Gastrocnemius medialis (tissue), 4 donors: Measurements from ENCODE around the gene HELQ. TPM values are rescaled to one million over a fixed set of nuclear protein-coding genes. Genes with fewer than 3 reads are reported as not detected.

Experiments used
- ATAC-seq, 2 donors: fragments of 150-250 bp; one replicate each; pipeline ENCODE4 v1.9.1; 2016
- DNase-seq, 2 donors: peaks; one replicate each; pipeline ENCODE4 v3.0.0-alpha.2; 2019
- H3K27ac ChIP-seq, 4 donors: fragments of 200-600 bp; sonication (generic); 1 replicate in 1 of 4; 2 replicates in 3 of 4; pipeline ENCODE4 v1.5.1; 2016 to 2018; ENCODE audit warnings: mild to moderate bottlenecking in 2 of 4, moderate library complexity in 1 of 4
- H3K27me3 ChIP-seq, 3 donors: fragments of 200-600 bp; sonication (generic) in 2 of 3; 1 replicate in 1 of 3; 2 replicates in 2 of 3; pipeline versions ENCODE4 v1.5.1 to v1.6.0; 2016 to 2019; ENCODE audit warnings: mild to moderate bottlenecking in 1 of 3, moderate library complexity in 1 of 3
- H3K36me3 ChIP-seq, 2 donors: fragments of 200-600 bp; sonication (generic) in 1 of 2; one replicate each; pipeline ENCODE4 v1.5.1; 2017 to 2018
- H3K4me1 ChIP-seq, 2 donors: fragments of 200-600 bp; sonication (generic) in 1 of 2; one replicate each; pipeline ENCODE4 v1.5.1; 2016 to 2017; ENCODE audit warnings: mild to moderate bottlenecking in 2 of 2
- H3K4me3 ChIP-seq, 4 donors: fragments of 200-600 bp; sonication (generic) in 3 of 4; 1 replicate in 1 of 4; 2 replicates in 3 of 4; pipeline ENCODE4 v1.5.1; 2016 to 2019; ENCODE audit warnings: mild to moderate bottlenecking in 2 of 4
- H3K9me3 ChIP-seq, 3 donors: fragments of 200-600 bp; sonication (generic) in 2 of 3; 1 replicate in 1 of 3; 2 replicates in 2 of 3; pipeline ENCODE4 v1.5.1; 2016 to 2019
- POLR2A ChIP-seq, 2 donors: fragments of 450-650 bp; IDR thresholded peaks; one replicate each; pipeline ENCODE4 v1.6.1; 2017; ENCODE audit warnings: antibody characterized with exemption in 2 of 2, mild to moderate bottlenecking in 2 of 2, moderate library complexity in 2 of 2
- in situ Hi-C, 4 donors: fragments of 200-750 bp; cut with MboI; loops; one replicate each; pipeline versions ENCODE4 v1.15.0 to v1.8.0; 2017; ENCODE audit warnings: low sequenced_read_pairs in 4 of 4
- intact Hi-C: fragments of 100-400 bp; cut with DNase I; formaldehyde crosslinking; loops from one replicate; pipeline ENCODE4 v1.15.1; 2023; ENCODE audit warnings: low total_unique reads
- total RNA-seq, 4 donors: library from RNA; depleted of rRNA; stranded (reverse); fragments of >200 nt; gene quantifications; one replicate each; pipeline versions ENCODE4 v1.1.0 to v1.2.3, GENCODE V29; 2016
- TF ChIP-seq, protein P1 (sequence below), 5 experiments: fragments of 450-650 bp in 3 of 5; fragments of 200-600 bp in 2 of 5; sonication (generic) in 2 of 5; IDR thresholded peaks in 4 of 5; conservative IDR thresholded peaks in 1 of 5; 1 replicate in 4 of 5; 2 replicates in 1 of 5; pipeline ENCODE4 v1.5.1; 2016 to 2019; ENCODE audit warnings: antibody characterized with exemption in 5 of 5, mild to moderate bottlenecking in 3 of 5, moderate library complexity in 3 of 5

Gene HELQ
- total RNA-seq, 4 donors from 2014 or later: 13.1 to 18.4 (median 15.5) TPM

DNA sequence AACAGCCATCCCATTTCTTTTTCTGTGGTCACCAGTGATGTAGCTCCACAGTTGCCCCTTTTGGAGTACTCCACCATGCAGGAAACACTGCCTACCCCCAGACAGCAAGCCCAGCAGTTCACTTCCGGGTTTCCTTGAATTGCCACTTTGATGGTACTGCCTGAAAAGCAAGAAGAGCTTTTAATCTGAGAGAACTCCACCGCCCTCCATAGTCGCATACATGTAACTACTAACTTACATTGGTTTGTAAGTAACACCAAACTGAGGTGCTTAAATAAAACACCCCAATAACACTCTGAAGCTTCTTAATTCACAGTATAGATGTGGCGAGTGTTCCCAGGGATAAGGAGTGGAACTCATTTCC lies 67.3 kb downstream of the HELQ start:
- in situ Hi-C loops (no loop called here), intact Hi-C loops (no loop called here)
- Histone ChIP-seq H3K27me3 (no peaks in the 10 kb centered on the region), H3K9me3 (no peaks in the 10 kb centered on the region), H3K36me3 (no peaks in the 10 kb centered on the region), H3K4me1 (peaks cover 9 to 14% of the 10 kb centered on the region in 2 donors), H3K4me3 (no peak overlapping the region), H3K27ac (no peak overlapping the region)
- ATAC-seq (no peak), DNase-seq (no peak)
- TF ChIP-seq POLR2A (IDR thresholded peaks at IDR 0.05): no peak

DNA sequence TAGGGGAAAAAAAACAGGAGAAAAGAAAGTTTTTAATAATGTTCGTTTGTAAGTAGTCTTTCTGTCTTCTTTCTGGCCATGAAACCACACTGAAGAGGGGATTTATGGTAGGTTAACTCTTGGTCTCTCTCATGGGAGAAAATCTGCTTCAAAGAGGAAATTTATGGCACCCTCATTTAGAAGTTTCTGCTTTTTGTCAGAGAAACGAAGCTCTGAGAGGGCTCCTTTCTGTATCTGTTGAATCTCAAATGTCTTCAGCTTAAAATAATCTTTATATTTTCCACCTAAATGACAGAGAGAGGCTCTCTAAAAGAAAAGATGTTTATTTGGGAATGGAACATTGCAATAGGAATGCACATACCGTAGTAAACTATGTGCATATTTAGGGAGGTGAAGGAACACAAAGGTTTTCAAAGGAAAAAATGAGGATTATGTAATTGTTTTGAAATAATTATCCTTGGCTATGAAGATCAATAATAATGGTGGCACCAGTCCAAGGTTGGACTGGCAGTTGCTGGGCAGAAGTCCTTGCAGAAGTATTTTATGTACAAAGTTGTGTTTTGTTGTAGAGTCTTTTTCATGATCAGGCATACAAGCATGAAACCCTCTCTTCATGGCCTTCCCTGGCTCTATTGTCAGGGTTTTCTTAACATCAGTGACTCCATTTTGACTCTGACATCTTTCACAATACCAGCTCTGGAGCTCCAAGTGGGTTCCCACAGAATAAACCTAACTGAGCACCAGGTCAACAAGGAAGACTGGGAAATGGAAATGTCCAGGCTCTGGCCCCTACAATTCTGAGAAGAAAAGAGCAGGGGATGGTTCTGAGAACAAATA lies 67.9 kb downstream of the HELQ start:
- Histone ChIP-seq H3K27ac (no peak overlapping the region), H3K4me3 (no peak overlapping the region), H3K27me3 (no peaks in the 10 kb centered on the region), H3K36me3 (no peaks in the 10 kb centered on the region), H3K4me1 (peaks cover 9 to 14% of the 10 kb centered on the region in 2 donors), H3K9me3 (no peaks in the 10 kb centered on the region)
- TF ChIP-seq, protein P1, sequence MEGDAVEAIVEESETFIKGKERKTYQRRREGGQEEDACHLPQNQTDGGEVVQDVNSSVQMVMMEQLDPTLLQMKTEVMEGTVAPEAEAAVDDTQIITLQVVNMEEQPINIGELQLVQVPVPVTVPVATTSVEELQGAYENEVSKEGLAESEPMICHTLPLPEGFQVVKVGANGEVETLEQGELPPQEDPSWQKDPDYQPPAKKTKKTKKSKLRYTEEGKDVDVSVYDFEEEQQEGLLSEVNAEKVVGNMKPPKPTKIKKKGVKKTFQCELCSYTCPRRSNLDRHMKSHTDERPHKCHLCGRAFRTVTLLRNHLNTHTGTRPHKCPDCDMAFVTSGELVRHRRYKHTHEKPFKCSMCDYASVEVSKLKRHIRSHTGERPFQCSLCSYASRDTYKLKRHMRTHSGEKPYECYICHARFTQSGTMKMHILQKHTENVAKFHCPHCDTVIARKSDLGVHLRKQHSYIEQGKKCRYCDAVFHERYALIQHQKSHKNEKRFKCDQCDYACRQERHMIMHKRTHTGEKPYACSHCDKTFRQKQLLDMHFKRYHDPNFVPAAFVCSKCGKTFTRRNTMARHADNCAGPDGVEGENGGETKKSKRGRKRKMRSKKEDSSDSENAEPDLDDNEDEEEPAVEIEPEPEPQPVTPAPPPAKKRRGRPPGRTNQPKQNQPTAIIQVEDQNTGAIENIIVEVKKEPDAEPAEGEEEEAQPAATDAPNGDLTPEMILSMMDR (IDR thresholded peaks at IDR 0.05 in 4 of 5, conservative IDR thresholded peaks at IDR 0.05 in 1 of 5): no peak
- TF ChIP-seq POLR2A (IDR thresholded peaks at IDR 0.05): no peak
- ATAC-seq (no peak), DNase-seq (no peak)
- intact Hi-C loops: no loop called here
- in situ Hi-C loops: no loop called here

DNA sequence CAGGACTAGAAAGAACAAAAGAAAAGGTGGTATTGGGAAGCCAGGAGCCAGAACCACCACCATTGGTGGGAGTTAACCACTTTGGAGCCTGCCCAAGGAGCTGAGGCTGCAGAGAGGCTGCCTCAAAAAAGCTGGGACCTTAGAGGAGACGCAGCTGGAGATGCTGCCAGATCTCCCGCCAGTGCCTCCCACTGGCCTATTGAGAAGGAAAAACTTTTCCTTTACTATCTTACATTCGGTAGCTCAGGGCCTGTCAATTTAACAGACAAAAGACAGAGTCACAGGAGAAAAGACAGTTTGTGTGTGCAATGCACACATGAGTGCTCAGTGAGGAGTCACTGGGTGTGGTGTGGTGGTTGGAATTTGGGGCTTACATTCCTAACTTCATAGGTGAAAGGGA lies 68.6 kb downstream of the HELQ start:
- ATAC-seq (no peak), DNase-seq (no peak)
- Histone ChIP-seq H3K27ac (no peak overlapping the region), H3K4me1 (peaks cover 9 to 14% of the 10 kb centered on the region in 2 donors), H3K9me3 (no peaks in the 10 kb centered on the region), H3K27me3 (no peaks in the 10 kb centered on the region), H3K4me3 (no peak overlapping the region), H3K36me3 (no peaks in the 10 kb centered on the region)
- TF ChIP-seq, protein P1 (IDR thresholded peaks at IDR 0.05 in 4 of 5, conservative IDR thresholded peaks at IDR 0.05 in 1 of 5): no peak
- no peak for TF ChIP-seq POLR2A (IDR thresholded peaks at IDR 0.05)
- intact Hi-C loops: no loop called here
- in situ Hi-C loops: no loop called here

DNA sequence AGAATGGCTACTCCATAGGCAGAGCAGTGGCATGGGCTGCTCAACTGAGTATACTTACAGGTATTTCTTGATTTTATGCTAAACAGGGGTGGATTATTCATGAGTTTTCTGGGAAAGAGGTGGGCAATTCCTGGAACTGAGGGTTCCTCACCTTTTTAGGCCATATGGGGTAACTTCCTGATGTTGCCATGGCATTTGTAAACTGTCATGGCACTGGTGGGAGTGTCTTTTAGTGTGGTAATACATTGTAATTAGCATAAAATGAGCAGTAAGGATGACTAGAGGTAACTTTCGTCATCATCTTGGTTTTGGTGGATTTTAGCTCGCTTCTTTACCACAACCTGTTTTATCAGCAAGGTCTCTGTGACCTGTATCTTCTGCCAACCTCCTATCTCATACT lies 72.8 kb downstream of the HELQ start:
- no peaks in the 10 kb centered on the region for H3K4me1 ChIP-seq
- H3K4me3 ChIP-seq: no peak overlapping the region
- in situ Hi-C loops: no loop called here
- H3K9me3 ChIP-seq: no peaks in the 10 kb centered on the region
- DNase-seq: no peak
- TF ChIP-seq POLR2A (IDR thresholded peaks at IDR 0.05): no peak
- TF ChIP-seq, protein P1 (IDR thresholded peaks at IDR 0.05 in 4 of 5, conservative IDR thresholded peaks at IDR 0.05 in 1 of 5): no peak
- intact Hi-C loops: no loop called here
- no peaks in the 10 kb centered on the region for H3K36me3 ChIP-seq
- no peaks in the 10 kb centered on the region for H3K27me3 ChIP-seq
- no peak overlapping the region for H3K27ac ChIP-seq
- no peak for ATAC-seq

DNA sequence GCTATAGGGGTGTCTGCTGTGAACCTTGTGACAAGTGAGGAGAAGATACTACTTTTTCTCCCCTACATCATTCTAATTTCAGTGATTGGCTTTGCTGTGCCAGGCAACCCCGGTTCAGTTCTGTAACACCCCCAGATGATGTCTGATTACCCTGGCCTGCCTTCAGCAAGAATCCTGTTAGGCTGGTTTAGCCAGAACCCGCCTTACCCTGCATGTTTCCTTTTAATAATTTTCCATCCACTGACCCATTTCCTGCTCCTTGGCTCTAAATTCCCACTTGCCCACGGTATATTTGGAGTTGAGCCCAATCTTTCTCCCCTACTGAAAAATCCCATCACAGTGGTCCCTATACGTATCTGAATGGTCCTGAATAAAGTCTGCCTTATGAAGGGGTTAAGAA lies 74.5 kb downstream of the HELQ start:
- in situ Hi-C loops: no loop called here
- intact Hi-C loops: no loop called here
- ATAC-seq (no peak), DNase-seq (no peak)
- Histone ChIP-seq H3K4me3 (no peak overlapping the region), H3K27ac (no peak overlapping the region), H3K27me3 (no peaks in the 10 kb centered on the region), H3K36me3 (no peaks in the 10 kb centered on the region), H3K4me1 (no peaks in the 10 kb centered on the region), H3K9me3 (no peaks in the 10 kb centered on the region)
- no peak for TF ChIP-seq POLR2A (IDR thresholded peaks at IDR 0.05)
- TF ChIP-seq, protein P1 (IDR thresholded peaks at IDR 0.05 in 4 of 5, conservative IDR thresholded peaks at IDR 0.05 in 1 of 5): no peak
